GM20431 (cell line): Measurements from ENCODE around the gene EDC3.

Experiments used
- in situ Hi-C: fragments of 300-500 bp; cut with MseI, MboI; formaldehyde crosslinking; loops from one replicate; pipeline ENCODE4 v1.15.0; 2020; ENCODE audit warnings: low sequenced_read_pairs; ENCODE audit not compliant: unreplicated experiment

The EDC3 gene

GRCh38 chr15:74630284-74631086 lies 65.3 kb downstream of the EDC3 start:
- in situ Hi-C loops: loop anchor here (10.0 to 25.0 kb wide), 2 partner anchors 134 to 307 kb away; partner anchors contain the start of gene COX5A

GRCh38 chr15:74629696-74630095 lies 66.1 kb downstream of the EDC3 start:
- in situ Hi-C loops: loop anchor here (10.0 to 25.0 kb wide), 3 partner anchors 135 to 308 kb away; partner anchors contain the start of gene COX5A

- in situ Hi-C loops: loop anchor here (10.0 to 25.0 kb wide), 2 partner anchors 254 to 308 kb away; partner anchors contain the start of gene COX5A
Observed at GRCh38 chr15:74628949-74629348, 66.9 kb downstream of the EDC3 start.

DNA sequence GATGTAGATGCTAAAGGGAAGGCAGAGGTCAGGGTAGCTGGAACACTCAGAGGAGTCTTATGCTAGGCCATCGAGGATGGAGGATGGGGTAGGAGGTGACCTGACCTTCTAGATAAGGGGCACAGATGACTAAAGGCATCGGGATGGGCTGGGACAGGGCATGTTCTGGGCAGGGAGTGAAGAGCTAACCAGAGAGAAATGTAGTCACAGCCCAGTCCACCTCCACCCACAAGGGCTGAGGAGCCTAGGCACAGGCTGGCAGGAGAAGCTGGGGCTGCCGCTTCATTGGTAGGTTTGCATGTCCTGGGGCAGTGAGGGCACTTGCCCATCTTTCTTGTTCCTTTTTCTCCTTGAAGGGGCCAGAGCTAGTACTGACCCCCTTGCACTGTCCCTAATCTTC lies 67.6 kb downstream of the EDC3 start:
- in situ Hi-C loops: loop anchor here (10.0 to 25.0 kb wide), 2 partner anchors 253 to 309 kb away; partner anchors contain the start of gene COX5A

- in situ Hi-C loops: loop anchor here (10.0 to 25.0 kb wide), 2 partner anchors 253 to 310 kb away; partner anchors contain the start of gene COX5A
Observed at GRCh38 chr15:74627766-74628165, 68.1 kb downstream of the EDC3 start.

DNA sequence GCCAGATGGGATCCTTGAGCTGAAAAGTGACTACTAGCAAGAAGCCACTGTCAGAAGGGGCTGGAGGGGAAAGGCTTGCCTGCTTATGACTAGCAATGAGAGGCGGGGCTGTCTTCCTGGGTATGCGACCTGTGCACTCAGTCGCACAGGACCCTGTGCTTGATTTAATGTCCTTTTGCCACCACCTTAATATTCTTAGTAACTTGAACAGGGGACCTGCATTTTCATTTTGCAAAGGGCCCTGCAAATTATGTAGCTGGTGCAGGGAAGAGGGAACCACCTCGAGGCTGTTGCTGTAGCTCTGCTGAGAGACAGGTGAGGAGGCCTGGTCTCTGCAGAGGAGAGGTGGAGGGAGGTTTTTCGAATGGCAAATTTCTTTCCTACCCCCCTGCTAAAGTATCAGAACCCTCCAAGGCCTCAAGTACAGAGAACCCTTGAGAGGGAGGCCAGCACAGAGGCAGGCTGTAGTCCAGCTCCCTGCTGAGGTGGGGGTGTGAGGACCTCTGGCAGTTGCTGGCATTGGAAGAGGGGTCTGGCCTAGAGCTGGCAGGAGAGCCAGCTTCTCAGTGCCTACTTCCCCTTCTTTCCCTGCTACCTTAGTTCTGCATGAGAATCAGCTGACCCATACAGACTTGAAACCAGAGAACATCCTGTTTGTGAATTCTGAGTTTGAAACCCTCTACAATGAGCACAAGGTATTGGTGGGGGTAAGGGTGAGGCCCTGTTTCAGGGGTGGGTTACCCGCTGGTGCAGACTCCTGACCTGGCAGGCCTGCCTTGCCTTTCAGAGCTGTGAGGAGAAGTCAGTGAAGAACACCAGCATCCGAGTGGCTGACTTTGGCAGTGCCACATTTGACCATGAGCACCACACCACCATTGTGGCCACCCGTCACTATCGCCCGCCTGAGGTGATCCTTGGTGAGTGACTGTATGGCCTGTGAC lies 68.8 kb downstream of the EDC3 start:
- in situ Hi-C loops: loop anchor here (10.0 to 25.0 kb wide), 2 partner anchors 252 to 310 kb away; partner anchors contain the start of gene COX5A

DNA sequence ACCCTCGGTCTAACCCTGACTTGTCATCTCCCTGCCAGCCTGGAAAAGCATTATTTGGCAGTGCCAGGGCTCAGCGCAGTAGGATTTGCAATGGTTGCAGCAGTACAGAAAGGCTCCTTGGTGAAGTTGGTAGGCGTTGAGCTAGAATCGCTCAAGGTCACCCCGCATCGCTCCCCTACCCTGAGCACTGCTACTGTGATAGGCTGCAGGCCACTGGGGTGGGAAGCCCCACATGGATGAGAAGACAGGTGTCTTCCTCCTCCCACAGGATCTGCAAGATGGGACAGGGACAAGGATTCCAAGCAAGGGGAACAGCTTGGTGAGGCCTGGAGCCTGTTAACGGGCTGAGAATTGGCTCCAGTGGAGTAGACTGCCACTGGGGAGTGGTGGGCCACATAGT lies 69.5 kb downstream of the EDC3 start:
- in situ Hi-C loops: loop anchor here (10.0 to 25.0 kb wide), 2 partner anchors 252 to 311 kb away; partner anchors contain the start of gene COX5A

DNA sequence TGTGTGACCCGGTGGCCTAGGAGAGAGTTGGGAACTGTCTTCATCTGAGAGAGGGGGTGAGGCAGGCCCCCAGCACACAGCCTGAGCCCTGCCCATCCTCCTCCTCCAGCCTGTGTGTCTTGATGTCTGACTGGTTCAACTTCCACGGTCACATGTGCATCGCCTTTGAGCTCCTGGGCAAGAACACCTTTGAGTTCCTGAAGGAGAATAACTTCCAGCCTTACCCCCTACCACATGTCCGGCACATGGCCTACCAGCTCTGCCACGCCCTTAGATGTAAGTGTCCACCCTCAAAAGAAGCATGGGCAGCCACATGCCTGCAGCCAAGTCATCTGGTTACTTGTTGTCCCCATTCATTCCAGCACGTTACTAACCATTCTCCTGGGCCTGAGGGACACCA lies 70.1 kb downstream of the EDC3 start:
- in situ Hi-C loops: loop anchor here (10.0 to 25.0 kb wide), 2 partner anchors 251 to 312 kb away; partner anchors contain the start of gene COX5A

- in situ Hi-C loops: loop anchor here (10.0 kb wide), 1 partner anchor 249 kb away; no protein-coding TSS in a partner anchor
Observed at GRCh38 chr15:74624020-74624602, 71.7 kb downstream of the EDC3 start.

DNA sequence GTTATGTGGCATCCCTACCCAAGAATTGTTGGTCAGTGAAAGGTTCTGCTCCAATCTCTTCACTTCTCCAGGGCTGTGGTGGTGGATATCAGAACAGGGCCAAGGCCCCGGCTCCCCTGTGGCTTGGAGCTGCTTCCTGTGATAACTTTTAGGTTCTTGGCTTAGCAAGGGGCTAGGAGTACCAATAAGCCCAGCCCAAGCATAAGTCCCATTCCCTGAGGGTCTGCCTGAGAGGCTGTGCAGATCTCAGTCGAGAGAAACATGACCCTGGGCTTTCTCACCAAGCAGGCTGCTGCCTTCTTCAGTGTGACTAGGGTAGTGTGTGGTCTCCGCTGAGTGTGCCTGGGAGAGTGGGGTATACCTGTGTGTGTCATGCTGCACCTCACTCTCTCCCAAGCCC lies 73.1 kb downstream of the EDC3 start:
- in situ Hi-C loops: loop anchor here (10.0 kb wide), 1 partner anchor 248 kb away; no protein-coding TSS in a partner anchor

DNA sequence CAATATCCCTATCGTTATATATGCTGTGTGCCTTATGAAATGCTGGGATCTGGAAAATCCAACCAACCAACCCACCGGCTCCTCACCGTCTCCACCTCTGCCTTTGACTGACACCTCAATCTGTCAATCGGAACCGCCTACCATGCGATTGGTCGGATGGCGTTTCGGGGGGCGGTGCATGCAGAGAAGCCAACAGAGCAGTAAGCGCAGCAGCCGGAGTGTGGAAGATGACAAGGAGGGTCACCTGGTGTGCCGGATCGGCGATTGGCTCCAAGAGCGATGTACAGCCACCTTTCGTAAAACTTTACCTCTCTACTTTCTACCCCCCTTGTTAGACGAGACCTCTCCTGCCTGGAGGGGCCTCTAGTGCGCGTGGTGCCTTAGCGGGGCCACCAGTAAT lies 73.9 kb downstream of the EDC3 start:
- in situ Hi-C loops: loop anchor here (10.0 kb wide), 1 partner anchor 247 kb away; no protein-coding TSS in a partner anchor

- in situ Hi-C loops: loop anchor here (10.0 kb wide), 1 partner anchor 247 kb away; no protein-coding TSS in a partner anchor
Observed at GRCh38 chr15:74621546-74621920, 74.3 kb downstream of the EDC3 start.

- in situ Hi-C loops: loop anchor here (10.0 kb wide), 1 partner anchor 246 kb away; no protein-coding TSS in a partner anchor
Observed at GRCh38 chr15:74620636-74621545, 74.9 kb downstream of the EDC3 start.

DNA sequence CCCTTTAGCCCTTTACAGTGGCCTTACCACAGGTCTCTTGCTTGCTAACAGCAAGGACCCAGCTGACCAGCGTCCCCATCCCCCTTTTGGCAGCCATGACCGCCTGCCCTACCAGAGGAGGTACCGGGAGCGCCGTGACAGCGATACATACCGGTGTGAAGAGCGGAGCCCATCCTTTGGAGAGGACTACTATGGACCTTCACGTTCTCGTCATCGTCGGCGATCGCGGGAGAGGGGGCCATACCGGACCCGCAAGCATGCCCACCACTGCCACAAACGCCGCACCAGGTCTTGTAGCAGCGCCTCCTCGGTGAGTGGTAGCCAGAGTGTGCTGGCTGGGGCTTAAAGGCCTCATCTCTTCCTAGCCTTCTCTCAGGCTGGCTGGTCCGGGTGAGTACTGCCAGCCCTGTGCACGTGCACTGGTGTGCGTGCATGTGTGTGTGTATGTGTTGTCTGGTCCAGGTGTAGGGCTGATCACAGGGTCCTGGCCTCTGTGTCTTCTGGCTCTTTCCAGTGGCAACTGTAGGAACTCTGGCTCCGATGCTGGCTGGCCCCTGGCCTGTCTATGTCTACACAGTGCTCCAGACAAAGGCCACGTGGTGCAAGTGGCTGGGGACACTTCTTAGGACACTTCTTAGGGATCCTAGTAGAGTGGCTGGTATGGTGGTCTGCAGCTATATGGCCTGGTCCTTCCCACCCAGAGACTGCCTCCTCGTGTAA lies 75.7 kb downstream of the EDC3 start:
- in situ Hi-C loops: loop anchor here (10.0 kb wide), 1 partner anchor 245 kb away; no protein-coding TSS in a partner anchor

- in situ Hi-C loops: no loop called here
Observed at GRCh38 chr15:74618841-74619596, 76.8 kb downstream of the EDC3 start.

DNA sequence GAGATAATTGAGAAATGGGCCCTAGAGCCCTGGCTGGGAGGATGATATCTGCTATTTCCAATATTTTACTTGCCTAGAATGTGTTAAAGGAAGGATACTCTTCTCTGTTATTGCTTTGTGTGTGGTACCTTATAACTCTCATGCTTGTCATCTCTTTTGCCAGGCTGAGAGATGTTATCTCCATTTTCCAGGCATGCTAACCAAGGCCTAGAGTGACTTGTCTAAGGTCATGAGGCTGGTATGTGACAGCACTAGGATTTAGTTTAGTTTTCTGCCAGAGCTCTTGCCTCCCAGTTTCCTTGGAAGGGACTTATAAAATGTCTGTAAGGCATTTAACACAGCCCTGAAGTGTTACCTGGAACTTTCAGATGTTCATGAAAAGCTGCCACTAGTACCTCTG lies 78.8 kb downstream of the EDC3 start:
- in situ Hi-C loops: no loop called here

DNA sequence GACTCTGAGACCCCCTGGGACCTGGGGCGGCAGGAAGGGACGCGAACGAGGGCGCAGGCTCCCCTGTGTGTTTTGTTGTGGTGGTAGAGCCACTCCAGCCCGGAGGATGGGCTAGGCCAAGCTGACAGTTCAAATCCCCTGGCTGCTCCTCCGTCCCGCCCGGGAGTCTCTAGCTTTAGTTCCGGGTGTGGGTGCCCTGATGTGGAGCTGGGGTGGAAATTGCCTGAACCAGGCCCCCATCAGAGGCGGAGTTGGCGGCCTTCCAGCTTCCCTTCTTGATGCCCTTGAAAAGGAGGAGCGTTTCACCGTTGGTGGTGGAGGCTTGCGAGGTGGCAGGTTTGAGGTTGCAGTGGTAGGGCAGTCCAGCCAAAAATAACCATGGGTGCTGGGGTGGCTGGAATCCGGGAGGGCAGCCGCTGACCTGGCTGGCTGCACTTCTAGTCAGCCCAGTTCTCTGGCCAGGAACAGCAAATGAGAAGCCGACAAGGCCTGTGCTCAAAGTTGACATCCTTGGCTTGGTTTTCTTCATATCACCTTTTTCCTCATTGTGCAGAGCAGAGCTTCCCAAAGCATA lies 79.4 kb downstream of the EDC3 start:
- in situ Hi-C loops: no loop called here
